Measurements from ENCODE around the gene ZC3H12D.

The ZC3H12D gene

DNA sequence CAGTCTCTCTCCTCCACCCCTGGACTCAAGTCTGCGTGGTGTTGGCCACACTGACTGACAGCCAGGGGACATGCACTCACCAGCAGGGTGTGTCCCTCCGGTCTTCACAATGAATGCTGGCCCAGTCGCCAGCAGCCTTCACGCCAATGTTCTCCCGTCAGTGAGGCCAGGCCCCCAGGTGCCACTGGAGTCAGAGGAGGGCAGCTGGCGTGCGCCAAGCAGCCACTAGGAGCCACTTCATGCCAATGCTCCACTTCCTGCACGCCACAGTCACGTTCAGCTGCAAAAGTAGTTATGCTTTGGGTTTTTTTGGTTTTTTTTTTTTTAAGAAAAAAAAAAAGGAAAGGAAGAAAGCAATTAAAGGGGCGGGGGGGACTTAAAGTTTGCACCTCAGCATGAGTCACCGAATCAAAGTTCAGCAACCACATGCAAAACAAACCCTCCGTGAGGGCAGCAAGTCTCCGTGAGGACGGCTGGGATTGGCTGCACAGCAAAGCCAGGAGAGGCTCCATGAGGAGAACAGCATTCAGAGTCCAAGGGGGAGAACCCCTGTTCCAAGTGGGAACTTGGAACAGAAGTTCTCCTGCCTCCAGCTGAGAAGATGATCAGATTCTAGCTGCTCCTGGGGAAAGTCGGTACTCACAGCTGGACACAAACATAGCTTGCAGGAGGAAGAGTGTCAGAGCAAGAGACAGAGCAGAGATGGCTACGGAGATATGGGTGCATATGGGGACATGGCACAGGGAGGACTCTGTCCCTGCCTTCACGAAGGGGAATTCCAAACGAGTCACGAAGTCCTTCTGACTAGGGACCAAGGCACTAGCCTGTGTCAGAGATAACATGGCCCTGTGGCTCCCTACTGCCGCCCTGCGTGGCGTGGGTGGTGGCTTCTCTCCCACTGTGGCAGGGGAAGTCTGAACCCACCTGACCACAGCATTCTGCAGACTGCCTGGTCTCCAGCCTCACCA, at the start of gene ZC3H12D:
Gene ZC3H12D (minus strand): TSS at position 282 of the 968 bp plus-strand sequence. CDS start 10,471 bp downstream, outside the sequence.
- no peaks in the 10 kb centered on the region for H3K4me1 ChIP-seq (ENCODE audit: insufficient read depth, low read length)
- H3K27me3 ChIP-seq (ENCODE audit: insufficient read depth, low read length): no peaks in the 10 kb centered on the region
- no peak within 1 kb of the TSS for H3K27ac ChIP-seq (ENCODE audit: low read length)
- no peak within 1 kb of the TSS for H3K9ac ChIP-seq (ENCODE audit: low read depth, low read length)
- no peaks in the 10 kb centered on the region for H3K36me3 ChIP-seq (ENCODE audit: insufficient read depth, low read depth, low read length)
- H3K9me3 ChIP-seq (ENCODE audit: insufficient read depth, low read depth, low read length): no peaks in the 10 kb centered on the region
- H3K4me3 ChIP-seq (ENCODE audit: low read length): no peak within 1 kb of the TSS

DNA sequence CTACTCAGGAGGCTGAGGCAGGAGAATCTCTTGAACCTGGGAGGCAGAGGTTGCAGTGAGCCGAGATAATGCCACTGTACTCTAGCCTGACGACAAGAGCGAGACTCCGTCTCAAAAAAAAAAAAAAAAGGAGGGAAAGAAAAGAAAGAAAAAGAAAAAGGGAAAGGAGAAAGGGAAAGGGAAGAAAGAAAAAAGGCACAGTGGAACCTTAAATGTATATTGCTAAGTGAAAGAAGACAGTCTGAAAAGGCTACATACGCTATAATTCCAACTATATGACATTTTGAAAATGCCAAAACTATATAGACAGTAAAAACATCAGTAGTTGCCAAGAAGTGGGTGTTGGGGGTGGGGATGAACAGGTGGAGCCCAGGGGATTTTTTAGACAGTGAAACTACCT, 44.8 kb upstream of the ZC3H12D start:
- H3K27ac ChIP-seq (ENCODE audit: low read length): no peak overlapping the region
- no peak overlapping the region for H3K4me3 ChIP-seq (ENCODE audit: low read length)
- no peaks in the 10 kb centered on the region for H3K4me1 ChIP-seq (ENCODE audit: insufficient read depth, low read length)
- no peaks in the 10 kb centered on the region for H3K9me3 ChIP-seq (ENCODE audit: insufficient read depth, low read depth, low read length)
- no peaks in the 10 kb centered on the region for H3K27me3 ChIP-seq (ENCODE audit: insufficient read depth, low read length)
- peaks cover 89% of the 10 kb centered on the region for H3K36me3 ChIP-seq (ENCODE audit: insufficient read depth, low read depth, low read length)
- H3K9ac ChIP-seq (ENCODE audit: low read depth, low read length): no peak overlapping the region

DNA sequence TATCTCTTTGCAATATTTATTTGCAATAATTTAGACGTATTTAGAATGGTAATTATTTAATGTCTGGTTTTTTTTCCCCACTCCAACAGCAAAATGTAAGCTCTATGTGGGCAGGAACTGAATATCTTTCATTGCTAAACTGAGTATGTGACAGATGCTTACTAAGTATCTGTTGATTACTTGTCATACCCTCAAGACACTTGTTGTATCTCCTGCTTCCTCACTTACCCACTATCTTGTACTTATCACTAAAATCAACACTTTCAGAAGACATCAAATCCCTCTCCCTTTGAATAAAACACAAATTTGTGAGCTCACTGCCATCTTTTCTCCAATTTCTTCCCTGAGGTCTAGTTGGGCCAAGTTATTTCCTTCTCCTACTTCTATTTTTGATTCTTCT, 30.7 kb upstream of the ZC3H12D start:
- H3K4me1 ChIP-seq (ENCODE audit: insufficient read depth, low read length): no peaks in the 10 kb centered on the region
- H3K27ac ChIP-seq (ENCODE audit: low read length): no peak overlapping the region
- H3K4me3 ChIP-seq (ENCODE audit: low read length): no peak overlapping the region
- H3K36me3 ChIP-seq (ENCODE audit: insufficient read depth, low read depth, low read length): peaks cover 43% of the 10 kb centered on the region
- no peak overlapping the region for H3K9ac ChIP-seq (ENCODE audit: low read depth, low read length)
- H3K27me3 ChIP-seq (ENCODE audit: insufficient read depth, low read length): no peaks in the 10 kb centered on the region
- no peaks in the 10 kb centered on the region for H3K9me3 ChIP-seq (ENCODE audit: insufficient read depth, low read depth, low read length)

DNA sequence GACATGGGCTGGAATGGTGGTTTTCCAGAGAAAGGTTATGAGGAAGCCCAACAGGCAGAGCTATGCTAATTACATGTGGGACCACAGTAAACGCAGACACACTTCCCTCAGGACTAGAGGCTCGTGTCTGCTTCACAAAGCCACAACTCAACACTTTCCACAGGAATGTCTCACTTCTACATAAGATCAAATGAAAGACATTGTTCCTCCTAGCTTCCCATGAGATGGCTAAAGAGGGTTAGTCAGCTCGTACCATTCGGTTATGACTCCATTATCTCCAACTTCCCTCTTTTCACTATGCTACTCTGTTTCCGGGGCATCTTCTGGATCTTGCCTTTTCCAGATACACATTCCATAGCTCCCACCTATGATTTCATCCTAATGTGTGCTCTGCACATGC, 29.1 kb upstream of the ZC3H12D start:
- H3K27ac ChIP-seq (ENCODE audit: low read length): no peak overlapping the region
- peaks cover 2% of the 10 kb centered on the region; the same call in 1 of the 2 replicates for H3K4me1 ChIP-seq (ENCODE audit: insufficient read depth, low read length)
- H3K27me3 ChIP-seq (ENCODE audit: insufficient read depth, low read length): no peaks in the 10 kb centered on the region
- H3K4me3 ChIP-seq (ENCODE audit: low read length): no peak overlapping the region
- H3K9ac ChIP-seq (ENCODE audit: low read depth, low read length): no peak overlapping the region
- H3K9me3 ChIP-seq (ENCODE audit: insufficient read depth, low read depth, low read length): no peaks in the 10 kb centered on the region
- H3K36me3 ChIP-seq (ENCODE audit: insufficient read depth, low read depth, low read length): peaks cover 30% of the 10 kb centered on the region

DNA sequence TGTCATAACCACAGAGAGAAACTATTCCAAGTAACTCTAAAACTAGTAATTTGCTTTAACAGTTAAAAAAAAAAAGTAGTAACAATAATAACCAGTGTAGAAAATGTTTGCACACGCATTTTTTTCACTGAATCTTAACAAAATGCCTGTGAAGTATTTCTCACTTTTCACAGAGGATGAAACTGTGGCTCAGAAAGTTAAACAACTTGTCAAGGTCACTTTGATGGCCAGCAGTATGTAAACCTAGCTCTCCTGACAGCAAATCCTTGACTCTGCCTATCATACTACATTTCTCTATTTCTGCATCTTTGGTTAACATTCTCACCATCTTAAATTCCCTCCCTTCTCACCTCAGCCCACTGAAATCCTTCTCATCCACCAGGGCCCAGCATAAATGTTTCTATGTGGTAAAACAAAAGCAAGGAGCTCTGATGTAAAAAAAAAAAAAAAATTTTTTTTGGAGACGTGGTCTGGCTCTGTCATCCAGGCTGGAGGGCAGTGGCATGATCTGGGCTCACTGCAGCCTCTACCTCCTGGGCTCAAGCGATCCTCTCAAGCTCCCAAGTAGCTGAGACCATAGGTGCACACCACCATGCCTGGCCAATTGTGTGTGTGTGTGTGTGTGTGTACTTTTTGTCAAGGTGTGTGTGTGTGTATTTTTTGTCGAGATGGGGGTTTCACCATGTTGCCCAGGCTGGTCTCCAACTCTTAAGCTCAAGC, 26.1 kb upstream of the ZC3H12D start:
- no peak overlapping the region for H3K4me3 ChIP-seq (ENCODE audit: low read length)
- H3K27me3 ChIP-seq (ENCODE audit: insufficient read depth, low read length): no peaks in the 10 kb centered on the region
- H3K9ac ChIP-seq (ENCODE audit: low read depth, low read length): no peak overlapping the region
- peaks cover 22% of the 10 kb centered on the region for H3K36me3 ChIP-seq (ENCODE audit: insufficient read depth, low read depth, low read length)
- no peaks in the 10 kb centered on the region for H3K9me3 ChIP-seq (ENCODE audit: insufficient read depth, low read depth, low read length)
- peaks cover 5% of the 10 kb centered on the region for H3K4me1 ChIP-seq (ENCODE audit: insufficient read depth, low read length)
- no peak overlapping the region for H3K27ac ChIP-seq (ENCODE audit: low read length)

DNA sequence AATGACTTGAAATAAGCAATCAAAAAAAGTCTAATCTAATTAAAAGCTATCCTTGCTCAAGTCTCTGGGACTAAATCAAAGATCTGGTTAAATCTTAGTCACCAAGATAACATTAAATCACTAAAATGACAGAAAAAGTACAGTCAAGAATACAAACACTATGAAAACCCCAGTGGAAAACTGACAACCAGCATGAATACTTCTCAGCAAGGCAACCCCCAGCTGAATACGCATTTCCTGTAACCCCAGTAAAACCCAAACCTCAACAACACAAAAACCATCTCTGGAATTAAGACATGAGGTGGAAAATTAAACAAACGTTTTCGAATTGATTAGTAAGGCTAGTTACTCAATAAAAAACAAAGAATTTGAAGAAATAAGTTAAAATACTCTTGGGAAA, 23.7 kb upstream of the ZC3H12D start:
- H3K9me3 ChIP-seq (ENCODE audit: insufficient read depth, low read depth, low read length): no peaks in the 10 kb centered on the region
- no peaks in the 10 kb centered on the region for H3K27me3 ChIP-seq (ENCODE audit: insufficient read depth, low read length)
- peaks cover 5% of the 10 kb centered on the region for H3K4me1 ChIP-seq (ENCODE audit: insufficient read depth, low read length)
- no peak overlapping the region for H3K4me3 ChIP-seq (ENCODE audit: low read length)
- no peak overlapping the region for H3K9ac ChIP-seq (ENCODE audit: low read depth, low read length)
- no peak overlapping the region for H3K27ac ChIP-seq (ENCODE audit: low read length)
- H3K36me3 ChIP-seq (ENCODE audit: insufficient read depth, low read depth, low read length): peaks cover 25% of the 10 kb centered on the region

DNA sequence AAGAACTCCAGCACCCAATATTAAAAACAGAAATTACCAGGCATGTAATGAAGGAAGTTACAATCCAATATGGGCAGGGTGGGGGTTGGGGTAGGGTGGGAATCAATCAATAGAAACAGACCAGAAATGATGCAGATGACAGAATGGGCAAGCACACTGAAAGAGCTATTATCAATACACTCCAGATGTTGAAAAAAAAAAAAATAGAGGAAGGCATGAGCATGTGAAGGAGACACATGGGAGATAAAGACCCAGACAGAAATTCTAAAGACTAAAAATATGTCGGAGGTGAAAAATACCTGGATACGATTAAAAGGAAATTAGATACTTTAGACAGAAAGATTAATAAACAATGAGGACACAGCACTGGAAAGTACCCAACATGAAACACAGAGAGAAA, 19.1 kb upstream of the ZC3H12D start:
- H3K4me3 ChIP-seq (ENCODE audit: low read length): no peak overlapping the region
- H3K27me3 ChIP-seq (ENCODE audit: insufficient read depth, low read length): no peaks in the 10 kb centered on the region
- H3K9ac ChIP-seq (ENCODE audit: low read depth, low read length): no peak overlapping the region
- H3K4me1 ChIP-seq (ENCODE audit: insufficient read depth, low read length): peaks cover 3% of the 10 kb centered on the region; the same call in 1 of the 2 replicates
- H3K27ac ChIP-seq (ENCODE audit: low read length): no peak overlapping the region
- H3K36me3 ChIP-seq (ENCODE audit: insufficient read depth, low read depth, low read length): peaks cover 11% of the 10 kb centered on the region; the same call in 1 of the 2 replicates
- H3K9me3 ChIP-seq (ENCODE audit: insufficient read depth, low read depth, low read length): no peaks in the 10 kb centered on the region

DNA sequence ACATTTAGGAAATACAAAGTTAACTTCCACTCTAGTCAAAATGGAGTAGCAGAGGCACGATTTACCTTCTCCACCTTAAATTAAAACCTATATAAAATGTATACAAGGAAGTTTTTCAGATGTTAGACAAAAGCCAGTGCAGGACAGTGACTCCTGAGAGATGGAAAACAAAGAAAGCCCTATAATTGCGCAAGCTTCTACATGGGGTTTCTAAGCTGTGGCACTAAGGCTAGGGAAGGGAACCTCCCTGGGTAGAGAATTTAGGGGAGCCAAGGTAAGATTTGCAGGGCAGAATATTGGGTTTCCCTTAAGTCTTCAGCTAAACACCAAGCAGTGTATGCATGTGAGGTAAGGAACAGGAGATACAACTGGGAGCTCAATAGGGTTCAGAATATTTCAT, 18.5 kb upstream of the ZC3H12D start:
- H3K4me1 ChIP-seq (ENCODE audit: insufficient read depth, low read length): no peaks in the 10 kb centered on the region; the same call in 1 of the 2 replicates
- H3K27me3 ChIP-seq (ENCODE audit: insufficient read depth, low read length): no peaks in the 10 kb centered on the region
- no peaks in the 10 kb centered on the region for H3K9me3 ChIP-seq (ENCODE audit: insufficient read depth, low read depth, low read length)
- no peak overlapping the region for H3K4me3 ChIP-seq (ENCODE audit: low read length)
- H3K9ac ChIP-seq (ENCODE audit: low read depth, low read length): no peak overlapping the region
- H3K36me3 ChIP-seq (ENCODE audit: insufficient read depth, low read depth, low read length): peaks cover 11% of the 10 kb centered on the region; the same call in 1 of the 2 replicates
- no peak overlapping the region for H3K27ac ChIP-seq (ENCODE audit: low read length)

DNA sequence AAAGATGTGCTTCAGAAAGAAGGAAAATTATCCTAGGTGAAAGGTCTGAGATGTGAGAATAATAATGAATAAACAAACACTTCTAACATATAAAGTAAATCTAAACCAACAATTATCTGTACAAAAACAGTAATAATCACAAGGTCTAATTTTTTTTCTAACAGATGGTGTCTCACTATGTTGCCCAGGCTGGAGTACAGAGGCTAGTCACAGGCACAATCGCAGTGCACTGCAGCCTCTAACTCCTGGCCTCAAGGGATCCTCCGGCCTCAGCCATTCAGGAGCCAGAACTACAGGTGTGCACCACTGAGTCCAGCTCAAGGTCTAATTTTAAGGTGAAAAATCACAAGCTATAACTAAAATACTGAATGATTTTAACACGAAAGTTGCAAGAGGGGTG, 17.0 kb upstream of the ZC3H12D start:
- Histone ChIP-seq H3K27ac (ENCODE audit: low read length) (no peak overlapping the region), H3K4me1 (ENCODE audit: insufficient read depth, low read length) (no peaks in the 10 kb centered on the region), H3K36me3 (ENCODE audit: insufficient read depth, low read depth, low read length) (peaks cover 8% of the 10 kb centered on the region; the same call in 1 of the 2 replicates), H3K9ac (ENCODE audit: low read depth, low read length) (no peak overlapping the region), H3K4me3 (ENCODE audit: low read length) (no peak overlapping the region), H3K9me3 (ENCODE audit: insufficient read depth, low read depth, low read length) (no peaks in the 10 kb centered on the region), H3K27me3 (ENCODE audit: insufficient read depth, low read length) (no peaks in the 10 kb centered on the region)

DNA sequence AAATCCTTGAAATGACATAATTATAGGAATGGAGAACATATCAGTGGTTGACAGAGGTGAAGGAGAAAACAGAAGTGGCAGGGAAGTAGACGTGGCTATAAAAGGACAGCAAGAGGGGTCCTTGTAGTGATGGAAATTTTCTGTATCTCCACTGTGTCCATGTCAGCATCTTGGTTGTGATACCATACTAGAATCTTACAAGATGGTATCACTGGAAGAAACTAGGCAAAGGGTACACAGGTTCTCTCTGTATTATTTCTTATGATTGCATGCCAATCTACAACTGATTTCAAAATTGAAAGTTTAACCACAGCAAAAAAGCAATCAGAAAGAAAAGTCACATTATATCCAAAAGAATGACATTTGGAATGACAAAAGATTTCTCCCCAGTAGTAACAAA, 16.4 kb upstream of the ZC3H12D start:
- H3K27ac ChIP-seq (ENCODE audit: low read length): no peak overlapping the region
- no peaks in the 10 kb centered on the region for H3K27me3 ChIP-seq (ENCODE audit: insufficient read depth, low read length)
- H3K9me3 ChIP-seq (ENCODE audit: insufficient read depth, low read depth, low read length): no peaks in the 10 kb centered on the region
- H3K9ac ChIP-seq (ENCODE audit: low read depth, low read length): no peak overlapping the region
- H3K4me3 ChIP-seq (ENCODE audit: low read length): no peak overlapping the region
- peaks cover 4% of the 10 kb centered on the region; the same call in 1 of the 2 replicates for H3K36me3 ChIP-seq (ENCODE audit: insufficient read depth, low read depth, low read length)
- H3K4me1 ChIP-seq (ENCODE audit: insufficient read depth, low read length): no peaks in the 10 kb centered on the region

DNA sequence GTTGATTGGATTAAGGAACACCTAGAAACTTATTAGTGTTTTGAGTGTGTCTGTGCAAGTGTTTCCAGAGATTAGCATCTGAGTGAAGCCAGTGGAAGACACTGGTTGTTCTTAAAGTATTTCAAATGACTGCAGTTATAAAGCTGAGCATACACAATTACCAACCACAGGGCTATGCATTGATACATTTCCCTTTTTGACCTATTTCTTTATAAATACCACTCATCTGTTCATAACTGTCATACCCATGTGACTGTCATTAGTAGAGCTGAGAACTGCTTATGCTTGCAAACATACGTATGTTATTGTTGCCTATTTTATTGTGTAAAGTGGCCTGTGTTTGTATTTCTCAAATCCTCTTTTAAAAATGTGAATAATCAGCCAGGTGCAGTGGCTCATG, 15.3 kb upstream of the ZC3H12D start:
- no peaks in the 10 kb centered on the region for H3K4me1 ChIP-seq (ENCODE audit: insufficient read depth, low read length)
- no peaks in the 10 kb centered on the region for H3K9me3 ChIP-seq (ENCODE audit: insufficient read depth, low read depth, low read length)
- no peaks in the 10 kb centered on the region for H3K27me3 ChIP-seq (ENCODE audit: insufficient read depth, low read length)
- no peak overlapping the region for H3K4me3 ChIP-seq (ENCODE audit: low read length)
- H3K27ac ChIP-seq (ENCODE audit: low read length): no peak overlapping the region
- no peak overlapping the region for H3K9ac ChIP-seq (ENCODE audit: low read depth, low read length)
- no peaks in the 10 kb centered on the region for H3K36me3 ChIP-seq (ENCODE audit: insufficient read depth, low read depth, low read length)
